Epidermal melanocyte (primary cell): ENCODE data around the gene RUNX3.

Source experiments
- DNase-seq: peaks from one replicate; pipeline ENCODE4 v3.0.0; 2011; ENCODE audit warnings: low spot score; ENCODE audit not compliant: insufficient read length

RUNX3 gene

DNA sequence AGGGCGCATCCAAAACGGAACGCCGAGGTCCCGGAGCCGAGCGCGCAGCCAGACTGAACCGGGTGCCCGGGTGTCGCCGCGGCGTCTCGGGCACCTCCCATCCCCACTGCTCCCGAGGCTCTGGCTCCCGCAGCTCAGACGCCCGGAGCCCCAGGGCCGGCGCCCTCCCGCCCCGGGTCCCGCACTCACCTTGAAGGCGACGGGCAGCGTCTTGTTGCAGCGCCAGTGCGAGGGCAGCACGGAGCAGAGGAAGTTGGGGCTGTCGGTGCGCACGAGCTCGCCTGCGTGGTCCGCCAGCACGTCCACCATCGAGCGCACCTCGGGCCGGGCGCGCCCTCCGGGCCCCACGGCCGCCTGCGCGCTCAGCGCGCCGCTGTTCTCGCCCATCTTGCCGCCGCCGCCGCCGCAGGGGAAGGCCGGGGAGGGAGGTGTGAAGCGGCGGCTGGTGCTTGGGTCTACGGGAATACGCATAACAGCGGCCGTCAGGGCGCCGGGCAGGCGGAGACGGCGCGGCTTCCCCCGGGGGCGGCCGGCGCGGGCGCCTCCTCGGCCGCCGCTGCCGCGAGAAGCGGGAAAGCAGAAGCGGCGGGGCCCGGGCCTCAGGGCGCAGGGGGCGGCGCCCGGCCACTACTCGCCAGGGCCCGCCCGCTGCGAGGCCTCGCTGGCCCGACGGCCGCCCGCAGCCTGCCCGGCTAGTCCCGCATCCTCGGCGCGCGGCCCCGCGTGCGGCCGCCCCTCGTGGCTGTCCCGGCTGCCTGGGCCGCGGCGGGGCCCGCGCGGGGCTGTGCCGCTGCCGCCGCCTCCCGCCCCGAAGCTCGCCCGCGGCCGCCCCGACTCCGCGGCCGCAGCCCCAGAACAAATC is 447 bp downstream of the RUNX3 start:
- DNase-seq, result no peak

DNA sequence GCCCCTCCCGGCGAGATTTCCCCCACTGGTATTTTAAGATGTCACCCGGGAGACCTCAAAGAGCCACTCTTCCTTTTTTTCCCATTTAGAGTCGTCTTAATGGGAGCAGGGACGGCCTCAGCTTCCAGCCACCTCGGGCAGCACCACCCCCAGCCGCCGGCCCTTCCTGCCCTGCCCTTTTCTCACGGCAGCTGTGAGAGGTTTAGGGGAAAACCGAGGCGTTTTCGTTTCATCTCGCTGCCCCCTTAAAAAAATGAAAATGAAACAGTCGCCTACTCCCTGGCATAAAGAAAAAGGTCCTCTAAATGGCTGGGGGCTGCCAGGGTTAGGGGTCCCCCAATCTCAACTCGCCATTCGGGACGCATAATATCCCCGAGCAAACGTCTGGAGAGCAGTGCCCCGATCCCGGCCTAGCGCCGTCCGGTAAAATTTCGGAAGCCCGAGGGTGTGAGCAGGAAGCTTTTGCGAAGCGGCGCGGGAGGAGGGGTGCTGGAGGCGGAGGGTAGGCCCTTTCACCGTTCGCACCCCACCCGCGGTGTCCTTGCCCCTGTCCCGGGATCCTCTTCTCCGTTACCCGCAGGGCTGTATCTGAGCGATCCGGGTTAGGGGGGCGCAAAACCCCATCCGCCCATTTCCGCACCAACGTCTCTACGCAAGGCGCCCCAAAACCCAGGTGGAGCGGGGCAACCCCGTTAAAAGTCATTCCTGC is 1.2 kb downstream of the RUNX3 start:
- DNase-seq, result no peak

DNA sequence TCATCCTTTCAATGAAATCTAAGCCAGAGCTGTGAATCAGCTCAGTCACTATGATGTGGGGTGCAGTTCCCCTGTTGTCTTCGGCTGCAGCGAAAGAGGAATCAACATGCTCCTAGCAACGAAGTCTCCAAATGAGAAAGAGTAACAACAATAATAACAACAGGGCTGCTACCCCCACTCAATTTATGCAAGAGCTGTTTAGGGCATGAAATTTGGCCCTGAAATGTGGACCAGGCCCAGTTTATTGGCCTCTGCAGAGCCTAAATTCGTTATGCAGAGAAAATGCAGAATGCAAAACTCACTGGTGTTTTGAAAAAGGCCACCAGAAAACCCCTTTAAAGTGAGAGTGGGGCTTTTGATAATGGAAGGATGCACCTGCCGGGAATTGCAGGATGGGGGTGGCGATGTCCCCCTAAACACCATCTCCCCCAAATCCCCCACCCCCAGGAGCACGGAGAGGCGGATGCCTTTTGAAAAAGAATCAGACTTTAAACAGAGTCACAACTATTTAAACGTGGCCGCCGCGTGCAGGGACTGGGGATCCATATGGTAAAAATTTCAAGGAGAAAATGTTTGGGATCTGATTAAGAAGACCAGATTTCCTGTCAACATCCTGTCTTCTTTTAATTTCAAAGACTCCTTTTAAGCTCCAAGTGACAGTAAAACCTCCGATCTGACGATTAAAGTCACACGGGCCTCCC is 1.9 kb downstream of the RUNX3 start:
- DNase-seq, result no peak

DNA sequence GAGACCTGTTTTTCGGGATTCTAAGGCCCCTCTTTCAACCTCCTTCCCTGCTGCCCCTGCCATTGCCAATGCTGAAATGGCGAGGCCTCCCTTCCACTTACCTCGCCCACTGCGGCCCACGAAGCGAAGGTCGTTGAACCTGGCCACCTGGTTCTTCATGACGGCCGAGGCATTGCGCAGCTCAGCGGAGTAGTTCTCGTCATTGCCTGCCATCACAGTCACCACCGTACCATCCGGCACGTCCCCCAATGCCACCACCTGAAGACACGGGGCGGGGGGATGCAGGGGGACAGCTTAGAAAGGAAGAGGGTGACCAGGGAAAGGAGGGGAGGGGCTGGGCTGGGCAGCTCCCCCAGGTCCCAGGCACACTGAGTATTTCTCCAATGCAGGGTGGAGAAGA is 2.6 kb downstream of the RUNX3 start:
- no peak for DNase-seq

DNA sequence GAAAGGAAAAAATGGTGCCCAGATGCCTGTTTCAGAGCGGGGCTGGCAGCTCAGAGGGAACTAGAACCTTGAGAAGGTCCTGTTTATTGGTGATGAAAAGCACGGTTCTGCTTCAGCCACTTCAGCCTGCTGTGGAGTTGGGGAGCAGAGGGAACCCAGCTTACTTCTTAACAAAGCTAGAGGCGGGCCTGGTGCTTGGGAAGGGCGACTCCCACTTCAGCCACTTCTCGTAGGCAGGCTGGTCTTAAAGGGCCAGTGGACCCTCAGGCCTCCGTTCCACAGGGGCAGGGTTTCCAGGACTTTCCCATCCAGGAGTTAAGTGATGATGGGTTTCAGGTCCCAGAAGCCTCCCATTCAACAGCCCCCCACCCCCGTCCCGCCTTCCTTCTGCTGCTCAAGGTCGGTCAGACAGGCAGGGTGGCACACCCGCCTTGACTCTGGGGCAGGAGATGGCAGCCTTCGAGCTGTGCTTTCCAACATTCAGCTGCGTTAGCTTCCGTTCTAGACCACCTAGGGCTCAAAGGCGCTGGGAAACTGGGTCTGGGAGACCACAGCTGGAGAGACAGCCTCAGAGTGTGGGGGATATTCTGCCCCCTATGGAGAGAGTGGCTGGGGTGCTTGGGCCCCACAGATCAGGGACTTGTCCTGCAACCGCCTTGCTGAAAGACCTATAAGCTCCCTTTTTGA is 3.4 kb downstream of the RUNX3 start:
- no peak for DNase-seq

DNA sequence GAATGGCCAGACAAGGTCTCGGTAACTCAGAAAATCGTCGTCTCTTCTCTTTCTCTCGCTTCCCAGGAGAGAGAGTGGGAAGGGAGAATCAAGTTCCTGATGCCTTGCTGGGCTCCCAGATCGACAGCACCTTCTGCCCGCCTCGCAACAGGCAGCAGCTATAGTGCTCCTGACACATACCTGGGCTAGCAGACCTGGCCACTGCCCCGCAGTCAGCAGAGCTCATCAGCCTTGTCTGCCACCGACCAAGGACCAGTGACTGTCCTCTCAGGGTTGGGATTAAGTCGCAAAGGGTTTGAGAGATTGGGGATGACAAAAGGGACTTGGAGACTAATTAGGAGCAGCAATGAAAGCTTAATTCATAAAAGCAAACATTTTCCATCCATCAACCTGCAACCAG is 4.1 kb downstream of the RUNX3 start:
- no peak for DNase-seq

DNA sequence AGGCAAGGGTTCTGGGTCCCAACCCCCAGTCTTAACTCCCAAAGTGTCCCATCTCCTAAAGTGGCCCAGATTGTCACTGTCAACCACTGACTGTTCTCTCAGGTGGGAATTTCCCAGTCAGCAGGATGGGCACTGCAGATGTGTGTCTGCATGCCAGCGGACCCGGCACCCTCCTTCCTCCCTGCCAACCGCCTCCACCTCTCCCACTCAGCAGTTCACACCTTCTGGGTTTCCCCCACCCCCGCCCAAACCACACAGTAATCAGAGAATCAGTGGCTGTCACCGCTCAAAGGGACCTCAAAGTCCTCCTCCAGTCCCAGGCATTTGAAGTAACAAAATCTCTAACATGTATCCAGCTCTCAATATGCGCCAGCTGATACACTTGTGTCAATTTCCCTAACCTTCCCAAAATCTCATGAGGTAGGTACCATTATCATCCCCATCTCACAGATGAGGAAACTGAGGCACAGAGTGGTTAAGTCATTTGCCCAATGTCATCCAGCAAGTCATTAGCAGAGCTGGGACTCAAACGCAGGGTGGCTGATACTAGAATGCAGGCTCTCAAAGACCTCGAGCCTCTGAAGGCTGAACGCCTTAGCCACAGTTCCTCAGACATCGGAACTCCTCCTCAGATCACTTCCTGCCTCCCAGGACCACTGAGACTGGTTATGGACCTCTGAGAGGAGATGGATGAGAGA is 4.8 kb downstream of the RUNX3 start:
- no peak for DNase-seq

DNA sequence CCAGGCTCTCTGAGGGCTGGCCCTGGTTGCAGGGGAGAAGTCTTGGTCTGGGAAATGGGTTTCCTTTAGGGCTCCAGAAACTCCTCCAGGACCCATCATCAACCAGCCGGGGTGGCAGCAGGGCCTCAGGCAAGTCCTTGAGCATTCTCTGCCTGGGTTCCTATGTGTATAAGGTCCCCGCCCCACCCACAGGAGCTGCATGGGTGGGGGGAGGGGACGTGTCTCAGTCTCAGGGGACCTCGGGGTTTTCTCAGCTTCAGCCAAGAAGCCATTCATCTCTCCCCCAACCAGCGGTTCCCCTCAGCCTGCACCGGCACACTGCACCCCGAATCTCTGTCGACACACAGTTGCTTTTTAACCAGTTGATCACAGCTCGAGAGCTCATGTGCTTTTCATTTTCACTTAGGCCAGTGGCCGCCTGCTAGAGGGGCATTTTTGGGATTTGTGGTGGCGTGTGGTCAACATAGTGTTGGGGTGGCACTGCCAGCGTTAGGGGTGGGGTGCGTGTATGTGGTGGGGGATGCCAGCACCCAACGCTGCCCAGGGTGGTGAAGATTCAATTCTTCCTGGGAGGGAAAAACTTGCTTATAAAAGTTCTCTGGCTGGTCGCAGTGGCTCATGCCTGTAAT is 6.5 kb downstream of the RUNX3 start:
- no peak for DNase-seq

DNA sequence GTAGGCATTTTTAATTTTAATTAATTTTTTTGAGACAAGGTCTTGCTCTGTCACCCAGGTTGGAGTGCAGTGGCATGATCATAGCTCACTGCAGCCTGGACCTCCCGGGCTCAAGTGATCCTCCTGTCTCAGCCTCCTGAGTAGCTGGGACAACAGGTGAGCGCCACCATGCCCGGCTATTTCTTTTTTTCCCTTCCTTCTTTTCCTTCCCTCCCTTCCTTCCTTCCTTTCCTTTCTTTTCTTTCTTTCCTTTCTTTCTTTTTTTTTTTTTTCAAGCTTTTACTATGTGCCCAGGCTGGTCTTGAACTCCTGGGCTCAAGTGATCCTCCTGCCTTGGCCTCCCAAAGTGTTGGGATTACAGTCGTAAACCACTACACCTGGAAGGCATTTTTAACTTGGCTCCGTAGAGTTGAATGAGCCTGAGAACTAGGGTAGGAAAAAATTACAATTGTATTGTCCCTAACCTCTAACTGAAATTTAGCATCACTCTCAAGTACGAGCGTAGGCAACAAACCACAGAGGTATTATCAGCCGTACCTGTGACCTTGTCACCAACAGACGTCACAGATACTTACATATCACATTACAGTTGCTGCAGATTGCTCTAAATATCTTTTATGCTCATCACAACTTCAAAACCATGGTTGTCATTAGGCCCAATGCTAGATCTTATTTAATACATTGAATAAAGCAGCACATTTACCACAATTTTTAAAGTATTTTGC is 8.0 kb downstream of the RUNX3 start:
- no peak for DNase-seq

DNA sequence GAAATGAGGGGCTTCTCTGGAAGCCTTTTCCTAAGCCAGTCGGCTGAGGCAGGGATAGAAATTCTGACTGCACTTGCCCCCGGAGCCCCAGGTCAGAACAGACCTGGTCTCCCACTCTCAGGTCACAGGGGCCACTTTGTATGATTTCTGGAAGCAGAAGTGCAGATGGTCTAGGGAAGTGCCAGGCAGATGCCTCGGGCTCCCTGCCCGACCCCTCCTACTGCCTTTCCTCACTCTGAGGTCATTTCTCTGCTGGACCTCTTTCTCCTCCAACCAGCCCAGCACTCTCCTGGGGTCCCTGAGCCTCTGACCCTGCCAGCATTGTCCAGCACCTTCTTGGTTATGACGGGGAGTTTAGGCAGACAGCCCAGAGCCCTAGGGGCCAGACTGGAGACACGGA is 8.7 kb downstream of the RUNX3 start:
- no peak for DNase-seq

DNA sequence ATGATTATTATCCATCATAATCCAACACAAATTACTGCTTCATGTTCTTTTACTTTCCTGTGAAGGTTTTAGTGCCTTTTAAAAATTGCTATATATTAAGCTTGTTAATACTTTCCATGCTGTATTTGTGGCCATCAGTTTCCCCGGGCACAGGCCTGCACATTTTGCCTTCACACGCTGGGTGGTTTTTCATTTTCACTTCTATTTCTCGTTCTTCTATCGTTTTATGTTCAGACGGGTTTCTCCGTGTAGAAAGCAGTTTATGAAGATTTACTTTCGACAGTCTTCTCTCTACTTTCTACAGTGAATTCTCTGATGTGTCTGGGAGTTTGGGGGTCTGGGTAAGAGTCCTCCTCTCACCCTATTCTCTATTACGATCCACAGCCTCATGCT is 9.5 kb downstream of the RUNX3 start:
- no peak for DNase-seq

DNA sequence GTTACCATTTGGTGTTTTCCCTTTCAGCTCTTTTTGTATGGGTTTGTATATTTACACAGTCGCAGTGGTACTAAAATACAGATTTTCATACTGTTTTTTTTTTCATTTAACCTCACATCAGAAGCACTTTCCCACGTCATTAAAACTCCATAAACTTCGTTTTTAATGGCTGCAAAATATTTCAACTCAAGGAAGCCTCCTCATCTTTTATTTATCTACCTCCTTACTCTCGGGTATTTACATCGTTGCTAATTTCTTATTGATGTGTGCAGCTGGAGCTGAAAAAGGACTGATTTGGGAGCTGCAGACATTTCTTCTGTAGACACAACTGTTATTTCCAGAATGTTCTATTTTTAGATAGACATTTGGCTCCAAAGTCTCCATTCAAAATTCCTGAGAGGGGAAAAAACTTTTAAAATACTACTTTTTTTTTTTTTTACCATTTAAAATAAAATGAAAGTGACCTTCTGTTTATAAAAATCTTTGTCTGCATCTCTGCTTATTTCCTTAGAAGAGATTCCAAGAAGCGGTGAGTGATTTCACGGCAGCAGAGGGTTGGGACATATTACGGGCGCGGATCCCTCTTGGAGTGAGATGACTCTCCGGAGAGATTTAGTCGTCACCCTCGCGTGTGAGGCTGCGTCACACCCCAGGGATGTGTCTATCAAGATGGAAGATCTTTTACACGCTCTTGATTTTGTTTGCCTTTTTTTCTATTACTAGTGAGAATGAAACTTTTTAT is 10.1 kb downstream of the RUNX3 start:
- no peak for DNase-seq

DNA sequence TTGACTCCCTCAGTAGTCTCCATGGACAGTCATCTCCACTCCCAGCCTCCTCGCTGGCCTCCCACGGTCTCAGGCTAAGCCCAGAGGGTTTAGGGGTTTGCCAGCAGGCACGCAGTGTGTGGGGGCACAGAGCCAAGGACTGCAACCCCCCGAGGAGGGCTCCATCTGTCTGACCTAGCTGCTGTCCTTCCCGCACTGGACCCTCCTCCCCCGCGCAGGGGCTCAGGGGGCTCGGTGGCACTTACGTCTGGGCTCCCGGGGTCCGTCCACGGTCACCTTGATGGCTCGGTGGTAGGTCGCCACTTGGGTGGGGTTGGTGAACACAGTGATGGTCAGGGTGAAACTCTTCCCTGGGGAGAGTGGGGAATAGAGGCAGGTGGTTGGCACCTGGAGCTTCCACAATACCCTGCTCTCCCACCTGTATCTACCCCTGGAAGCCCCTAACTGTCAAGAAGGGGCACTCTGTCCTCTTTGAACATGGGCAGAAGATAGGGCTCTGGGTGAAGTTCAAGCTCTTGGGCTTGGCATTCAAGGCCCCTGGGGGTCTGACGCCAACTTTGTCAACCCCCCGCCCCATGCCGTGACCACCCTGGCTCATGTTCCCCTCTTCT is 11.0 kb downstream of the RUNX3 start:
- DNase-seq, result no peak

DNA sequence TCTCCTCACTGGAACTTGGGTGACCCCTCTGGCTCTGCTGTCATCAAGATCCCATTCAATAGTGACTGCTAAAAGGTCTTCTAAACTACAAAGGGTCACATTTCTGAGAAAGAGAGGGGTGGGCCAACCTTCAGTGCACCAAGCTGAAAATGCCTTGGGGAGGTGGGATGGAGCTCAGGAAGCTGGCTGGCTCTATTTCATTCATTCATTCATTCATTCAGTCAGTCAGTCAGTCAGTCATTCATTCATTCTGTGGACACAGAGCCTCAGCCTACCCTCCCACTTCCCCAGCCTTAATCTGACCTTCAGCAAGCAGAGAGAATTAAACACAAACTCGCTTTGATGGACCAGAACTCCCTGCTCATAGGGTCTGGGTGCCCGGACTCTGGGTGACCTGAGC is 11.7 kb downstream of the RUNX3 start:
- no peak for DNase-seq

DNA sequence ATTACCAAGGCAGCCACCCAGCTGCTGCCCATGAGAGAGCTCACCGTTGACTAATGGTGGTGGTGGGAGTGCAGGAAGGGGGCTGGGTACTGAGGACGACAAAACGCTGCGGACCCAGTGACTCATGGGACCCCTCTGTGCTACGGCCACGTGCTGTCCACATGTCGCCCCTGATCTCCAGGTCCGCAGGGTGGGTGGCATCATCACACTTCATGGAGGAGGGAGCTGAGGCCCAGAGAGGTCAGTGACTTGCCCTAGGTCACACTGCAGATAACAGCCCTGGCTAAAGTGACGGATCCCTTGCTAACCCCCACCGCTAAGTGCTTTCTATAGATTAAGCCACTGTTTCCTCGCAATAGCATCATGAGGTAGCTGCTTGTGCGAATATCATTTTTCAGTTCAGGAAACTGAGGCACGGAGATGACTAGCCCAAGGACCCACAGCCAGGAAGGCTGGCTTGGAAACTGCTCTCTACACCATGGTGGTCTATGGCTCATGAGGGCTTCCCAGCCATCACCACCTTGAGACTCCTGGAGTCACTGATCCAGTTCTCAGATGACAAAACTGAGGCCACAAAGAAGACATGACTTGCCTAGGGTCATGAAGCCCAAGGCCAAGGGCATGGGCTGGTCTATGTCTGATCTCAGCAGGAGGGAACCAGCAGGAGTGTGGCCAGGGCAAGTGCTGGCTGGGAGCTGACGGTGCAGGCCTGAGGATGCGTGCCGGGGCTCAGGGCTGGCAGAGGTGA is 12.6 kb downstream of the RUNX3 start:
- DNase-seq, result no peak

DNA sequence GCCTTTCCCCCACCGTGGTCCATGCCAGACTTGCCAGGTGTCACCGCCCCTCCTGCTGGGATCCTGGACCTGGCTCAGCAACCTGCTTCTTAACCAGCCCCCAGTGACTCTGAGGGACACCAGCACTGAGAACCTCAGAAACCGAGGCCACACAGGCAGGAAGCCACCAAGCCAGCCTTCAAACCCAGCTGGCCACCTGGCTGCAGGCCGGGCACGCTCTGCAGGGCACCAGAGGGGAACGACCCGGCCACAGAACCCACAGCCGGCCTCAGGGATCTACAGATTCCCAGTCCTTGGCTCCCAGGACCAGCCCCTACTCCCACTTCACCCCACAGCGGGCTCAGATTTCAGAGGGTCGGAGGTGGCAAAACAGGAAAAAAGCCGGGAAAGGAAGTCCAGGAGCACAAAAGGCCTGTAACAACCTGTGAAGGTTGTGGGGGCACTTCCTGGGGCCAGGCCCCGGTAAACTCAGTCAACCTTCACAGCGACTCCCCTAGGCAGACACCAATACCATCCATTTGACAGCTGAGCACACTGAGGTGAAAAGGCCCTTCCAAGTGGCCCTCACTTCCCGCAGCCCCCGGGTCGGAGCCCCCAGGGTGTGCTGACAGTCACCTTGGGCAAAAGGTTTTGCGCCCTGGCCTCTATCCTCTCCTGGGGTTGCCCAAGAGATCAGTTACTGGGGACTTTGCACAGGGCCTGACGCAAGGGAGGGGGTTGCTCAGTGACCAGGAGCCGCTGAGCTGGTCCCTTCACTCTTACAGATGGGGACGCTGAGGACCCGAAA is 14.1 kb downstream of the RUNX3 start:
- no peak for DNase-seq
